Stimulated activated CD8-positive, alpha-beta memory T cell treated with anti-CD3 and anti-CD28 coated beads, Interleukin-4, amount 100 ng/mL, for 1 hour (primary cell): ENCODE measurements around the gene PTPN2.
A peak's percentile ranks its signal among the peaks of the same experiment; 100 is the strongest.
"Not testable (repeated sequence)": the region's sequence is repeated elsewhere in the genome, so short reads cannot be mapped to it uniquely, and the experiment has no call there.

Experiments used
- DNase-seq, 2 donors: peaks; one replicate each; pipeline ENCODE4 v3.0.0-alpha.2; 2020; ENCODE audit warnings: low read depth in 2 of 2, low spot score in 1 of 2

Gene PTPN2

DNA sequence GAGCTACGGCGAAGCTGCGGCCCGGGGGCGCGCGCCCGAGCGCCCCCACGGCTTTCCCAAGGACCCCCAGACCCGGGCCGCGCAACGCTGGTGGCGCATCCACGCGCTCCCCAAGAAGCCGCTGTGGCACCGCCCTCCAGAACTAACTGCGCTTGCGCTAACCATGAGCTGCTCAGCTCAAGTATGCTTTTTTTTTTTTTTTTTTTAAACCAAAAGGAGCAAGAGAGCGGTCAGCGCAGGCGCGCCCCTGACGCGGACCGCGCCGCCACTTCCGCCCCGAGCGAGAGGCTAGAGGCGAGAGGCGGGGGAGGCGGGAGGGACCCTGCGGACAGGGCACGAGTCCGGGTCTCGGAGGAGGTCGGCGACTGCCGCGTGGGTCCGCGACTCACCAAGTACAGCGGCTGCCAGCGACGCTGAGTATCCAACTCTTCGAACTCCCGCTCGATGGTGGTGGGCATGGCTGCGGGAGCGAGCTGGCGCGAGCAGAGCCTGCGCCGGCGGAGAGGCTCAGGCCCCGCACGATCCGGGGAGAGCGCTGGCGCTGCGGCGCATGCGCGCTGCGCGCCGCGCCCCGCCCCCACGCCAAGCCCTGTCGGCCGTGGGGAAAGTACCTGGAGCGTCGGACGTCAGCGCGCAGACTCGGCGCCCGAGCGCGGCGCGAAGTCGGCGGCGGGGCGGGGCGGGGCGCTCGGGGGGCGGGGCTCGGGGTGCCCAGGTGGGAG lies at the start of gene PTPN2:
PTPN2 (minus strand) TSS at position 554 of the 722 bp plus-strand sequence; CDS start at position 458, 96 bp downstream.
- peak; percentile 76 to 82 for DNase-seq

DNA sequence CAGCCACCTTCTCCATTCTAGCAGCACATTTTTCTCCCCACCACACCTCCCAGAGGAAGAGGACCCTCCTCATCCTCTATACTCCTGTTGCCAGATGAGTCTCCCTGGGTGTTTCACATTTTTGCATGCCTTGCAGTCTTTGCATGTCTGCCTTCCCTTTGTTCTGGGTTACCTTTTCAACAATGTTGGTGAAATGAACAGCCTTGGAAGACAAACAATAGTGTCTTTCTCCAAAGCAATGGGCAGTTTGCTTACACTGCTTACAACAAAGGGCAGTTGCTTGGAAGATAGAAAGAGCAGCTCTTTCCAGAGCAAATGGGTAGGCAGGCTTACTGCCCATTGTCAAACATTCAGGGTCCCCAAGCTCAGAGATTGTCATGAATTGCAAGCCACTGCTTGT lies 49.3 kb upstream of the PTPN2 start:
- DNase-seq = no peak

DNA sequence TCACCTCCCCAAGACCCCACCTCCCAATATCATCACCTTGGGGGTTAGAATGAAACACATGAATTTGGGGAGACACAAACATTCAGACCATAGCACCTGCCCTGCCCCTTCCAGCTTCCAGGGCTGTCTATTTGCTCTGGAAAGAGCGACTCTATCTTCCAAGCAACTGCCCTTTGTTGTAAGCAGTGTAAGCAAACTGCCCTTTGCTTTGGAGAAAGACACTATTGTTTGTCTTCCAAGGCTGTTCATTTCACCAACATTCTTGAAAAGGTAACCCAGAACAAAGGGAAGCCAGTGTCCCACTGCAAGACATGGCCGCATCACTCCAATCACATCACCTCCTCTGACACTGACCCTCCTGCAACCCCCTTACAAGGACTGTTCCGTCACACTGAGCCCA lies 46.9 kb upstream of the PTPN2 start:
- no peak for DNase-seq

DNA sequence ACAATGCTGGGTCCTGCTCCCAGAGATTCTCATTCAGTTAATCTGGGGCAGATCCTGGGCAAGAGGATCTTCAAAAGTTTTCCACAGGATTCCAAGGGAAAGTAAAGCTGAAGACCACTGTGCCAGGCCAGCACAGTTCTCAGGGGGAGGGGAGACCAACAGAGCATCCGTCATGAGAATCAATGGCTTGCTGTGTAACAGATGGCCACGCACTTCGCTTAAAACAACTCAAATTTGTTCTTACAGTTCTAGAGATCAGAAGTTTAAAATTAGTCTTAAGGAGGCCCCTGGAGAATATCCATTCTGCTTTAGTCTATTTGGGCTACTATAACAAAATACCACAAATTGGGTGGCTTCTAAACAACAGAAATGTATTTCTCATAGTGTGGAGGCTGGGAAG lies 46.3 kb upstream of the PTPN2 start:
- no peak for DNase-seq

DNA sequence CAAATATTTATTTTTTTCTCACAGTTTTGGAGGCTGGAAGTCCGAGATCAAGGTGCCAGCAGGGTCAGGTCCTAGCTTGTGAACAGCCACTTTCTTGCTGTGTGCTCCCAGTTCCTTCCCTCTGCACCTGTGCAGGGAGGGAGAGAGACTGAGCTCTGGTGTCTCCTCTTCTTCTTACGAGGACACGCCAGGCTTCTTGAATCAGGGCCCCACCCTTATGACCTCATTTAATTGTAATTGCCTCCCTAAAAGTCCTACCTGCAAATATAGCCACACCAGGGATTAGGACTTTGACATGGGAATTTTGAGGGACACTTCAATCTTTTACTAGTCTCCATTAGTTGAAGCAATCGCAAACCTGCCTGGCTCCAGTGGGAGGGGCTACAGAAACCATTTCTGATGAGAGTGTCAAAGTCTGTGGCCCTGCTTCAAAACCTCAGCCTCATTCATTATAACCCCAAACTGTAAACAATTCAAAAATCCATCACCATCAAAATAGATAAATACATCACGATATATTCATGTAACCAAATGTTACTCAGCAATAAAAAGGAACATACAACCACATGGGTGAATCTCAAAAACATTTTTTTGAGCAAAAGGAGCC lies 45.5 kb upstream of the PTPN2 start:
- DNase-seq = no peak

DNA sequence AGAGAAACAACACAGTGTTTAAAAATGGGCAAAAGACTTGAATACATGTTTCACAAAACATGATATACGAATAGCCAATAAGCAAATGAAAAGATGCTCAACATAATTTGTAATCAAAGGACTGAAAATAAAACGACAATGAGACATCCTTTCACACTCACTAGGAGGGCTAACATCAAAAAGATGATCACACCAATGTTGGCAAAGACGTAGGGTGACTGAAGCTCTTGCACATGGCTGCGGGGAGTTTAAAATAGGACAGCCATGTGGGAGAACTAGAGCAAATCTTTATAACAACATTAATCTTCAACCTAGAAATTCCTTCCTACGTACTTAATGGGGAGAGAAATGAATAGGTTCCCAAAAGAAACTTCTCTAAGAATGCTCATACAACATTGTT lies 44.6 kb upstream of the PTPN2 start:
- no peak for DNase-seq

DNA sequence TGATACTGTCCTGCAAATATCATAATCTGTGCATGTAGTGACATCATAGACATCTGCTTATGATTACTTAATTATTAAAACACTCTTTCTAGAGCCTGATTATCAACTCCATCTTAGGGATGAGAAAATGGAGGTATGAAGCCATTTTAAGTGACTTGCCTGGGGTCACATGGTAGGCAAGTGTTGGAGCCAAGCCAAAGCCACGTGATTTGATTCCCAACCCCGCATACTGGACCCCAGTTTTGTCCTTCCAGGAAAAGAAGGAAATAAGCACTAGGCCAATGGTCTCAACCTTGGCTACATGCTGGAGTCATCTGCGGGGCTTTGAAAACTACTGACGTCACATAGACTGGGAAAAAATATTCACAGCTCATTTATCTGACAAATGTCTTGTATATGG lies 44.2 kb upstream of the PTPN2 start:
- no peak for DNase-seq

DNA sequence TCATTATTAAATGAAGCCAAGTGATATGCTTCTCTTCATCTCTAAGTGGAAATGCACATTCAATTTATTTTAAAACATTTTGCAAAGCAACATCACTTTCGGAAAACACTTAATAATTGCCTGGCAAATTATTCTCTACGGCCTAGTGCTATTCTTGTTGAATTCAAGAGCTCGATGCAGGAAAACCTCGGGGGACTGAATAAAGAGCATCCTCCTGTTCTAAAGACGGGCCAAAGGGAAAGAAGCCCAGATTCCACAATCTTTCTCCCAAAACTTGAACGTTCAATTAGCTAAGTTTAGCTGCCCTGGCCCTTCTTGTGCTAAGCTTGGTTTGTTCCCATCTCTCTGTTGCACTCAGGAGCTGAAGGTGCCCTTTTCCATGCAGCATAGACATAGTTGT lies 40.6 kb upstream of the PTPN2 start:
- DNase-seq = no peak

DNA sequence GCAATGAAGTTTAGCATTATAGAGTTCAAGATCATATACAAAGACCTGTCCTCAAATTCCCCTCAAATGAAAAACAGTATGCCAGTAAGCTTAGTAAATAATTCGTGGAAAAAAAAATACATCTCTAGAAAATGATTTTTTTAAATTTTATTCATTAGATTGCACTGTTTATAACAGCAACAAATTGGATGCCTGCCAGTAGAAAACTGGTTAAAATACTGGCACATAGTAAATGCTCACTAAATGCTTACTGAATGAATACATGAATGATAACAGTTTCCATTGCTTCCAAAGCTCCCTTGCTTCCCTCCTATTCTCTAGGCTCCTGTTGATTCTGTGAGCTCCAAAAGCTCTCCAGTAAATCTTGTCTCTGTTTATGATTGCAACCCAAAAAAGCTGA lies 38.2 kb upstream of the PTPN2 start:
- DNase-seq = no peak

DNA sequence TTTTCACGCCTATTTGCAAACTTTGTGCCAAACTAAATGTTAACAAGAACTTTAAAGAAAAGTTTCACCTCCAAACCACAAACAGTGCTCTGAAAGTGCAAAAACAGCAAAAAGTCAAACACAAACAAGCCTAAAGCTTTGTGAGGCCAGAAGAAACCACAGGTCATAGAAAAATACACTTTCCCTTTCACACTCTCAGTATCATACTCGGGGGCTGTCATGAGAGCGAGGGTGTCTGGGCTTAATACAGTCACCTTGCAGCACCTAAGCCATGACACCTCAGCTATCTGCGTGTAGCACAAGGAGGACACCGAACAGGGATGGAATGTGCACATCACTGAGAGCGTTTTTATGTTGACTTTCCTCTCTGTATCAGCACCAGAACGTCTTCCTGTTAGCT lies 37.1 kb upstream of the PTPN2 start:
- DNase-seq = no peak

DNA sequence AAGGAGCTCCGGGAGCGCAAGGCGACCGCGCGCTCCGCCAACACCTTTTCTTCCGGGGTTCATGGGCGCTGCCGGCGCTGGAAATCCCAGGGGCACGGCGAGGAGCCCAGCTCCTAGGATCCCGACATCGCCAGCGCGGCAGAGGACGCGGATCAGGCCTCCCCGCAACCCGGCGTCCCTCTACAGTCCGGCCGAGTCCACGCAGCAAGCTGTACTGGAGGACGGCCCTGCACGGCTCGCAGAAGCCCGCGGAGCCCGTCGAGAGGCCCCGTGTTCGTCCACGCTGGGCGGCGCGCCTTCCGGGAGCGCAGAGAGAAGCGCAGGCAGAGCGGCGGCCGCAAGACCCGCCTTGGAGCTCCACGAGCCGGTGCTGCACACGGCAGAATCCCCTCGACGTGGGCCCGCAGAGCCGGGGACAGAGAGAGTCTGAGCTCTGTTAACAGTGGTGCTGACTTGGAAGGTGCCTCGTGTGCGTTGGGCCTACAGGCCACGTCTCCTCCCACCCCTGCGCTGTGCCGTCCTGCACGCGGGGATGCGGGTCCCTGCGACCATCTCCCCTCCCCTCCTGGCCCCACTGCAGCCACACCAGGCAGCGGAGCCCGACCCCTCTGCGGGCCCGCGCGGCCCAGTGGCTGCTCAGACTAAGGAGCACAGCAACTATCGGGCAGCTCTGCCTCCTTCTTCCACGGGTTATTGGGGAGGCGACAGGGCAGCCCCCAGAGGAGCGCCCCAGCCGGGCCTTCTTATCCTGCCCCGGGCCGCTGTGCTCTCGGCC lies 28.1 kb upstream of the PTPN2 start:
- DNase-seq = no peak

DNA sequence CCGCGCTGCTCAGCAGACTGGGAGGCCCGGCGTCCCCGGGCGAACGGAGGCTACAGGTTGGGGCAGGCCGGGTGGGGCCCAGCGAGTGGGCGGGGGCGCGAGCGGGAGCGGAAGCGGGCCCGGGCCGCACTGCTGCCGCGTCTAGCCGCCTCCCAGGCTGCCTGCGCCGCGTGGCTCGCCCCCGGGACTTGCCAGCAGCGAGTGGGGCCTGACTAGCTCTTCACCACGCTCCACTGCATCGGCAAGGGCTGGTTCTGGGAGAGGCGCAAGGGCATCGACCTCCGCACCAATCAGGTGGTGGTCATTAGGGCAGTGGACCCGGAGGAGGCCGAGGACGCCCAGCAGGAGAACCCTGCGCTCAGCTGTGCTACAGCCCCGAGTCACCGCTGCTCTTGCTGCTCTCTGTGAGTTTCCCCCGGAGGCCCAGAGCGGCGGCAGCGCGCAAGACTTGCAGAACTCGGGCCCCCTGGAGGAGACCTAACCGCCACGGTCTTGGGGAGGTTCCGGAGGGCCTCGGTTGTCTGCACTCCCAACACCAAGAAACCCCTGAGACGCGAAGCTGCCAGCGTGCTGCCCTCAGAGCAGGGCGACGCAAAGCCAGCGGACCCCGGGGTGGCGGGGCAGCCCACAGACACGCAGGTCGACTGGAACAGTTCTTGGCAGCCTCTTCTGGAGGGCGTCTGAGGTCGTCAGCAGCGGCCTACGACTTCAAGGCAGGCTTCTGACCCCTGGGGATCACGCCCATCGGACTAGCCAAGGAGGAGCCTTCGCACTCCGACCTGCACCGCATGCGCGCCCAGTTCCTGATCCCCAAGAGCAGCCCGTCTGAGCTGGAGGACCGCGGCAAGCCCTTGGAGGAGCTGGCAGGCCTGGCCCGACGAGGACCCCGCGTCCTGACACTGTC lies 27.2 kb upstream of the PTPN2 start:
- DNase-seq = peak in 1 of 2 donors; percentile 24

DNA sequence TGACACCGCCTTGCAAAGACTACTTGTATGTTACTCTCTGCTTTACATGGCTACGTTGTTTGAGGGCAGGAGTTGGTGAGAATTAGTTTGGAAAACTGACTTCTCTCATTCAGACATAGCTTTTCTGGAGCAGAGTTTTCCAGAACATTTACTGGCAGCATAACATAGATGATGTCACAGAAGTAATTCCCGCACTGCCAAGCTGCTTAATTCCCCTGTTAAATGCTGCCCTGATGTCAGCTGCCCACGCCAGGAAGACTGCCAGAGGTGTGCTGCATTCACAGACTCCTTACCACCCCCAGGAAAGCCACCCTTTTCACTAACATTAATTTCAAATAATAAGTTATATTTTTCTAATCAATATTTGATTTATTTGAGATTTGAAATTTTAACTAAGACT lies 24.7 kb upstream of the PTPN2 start:
- no peak for DNase-seq

DNA sequence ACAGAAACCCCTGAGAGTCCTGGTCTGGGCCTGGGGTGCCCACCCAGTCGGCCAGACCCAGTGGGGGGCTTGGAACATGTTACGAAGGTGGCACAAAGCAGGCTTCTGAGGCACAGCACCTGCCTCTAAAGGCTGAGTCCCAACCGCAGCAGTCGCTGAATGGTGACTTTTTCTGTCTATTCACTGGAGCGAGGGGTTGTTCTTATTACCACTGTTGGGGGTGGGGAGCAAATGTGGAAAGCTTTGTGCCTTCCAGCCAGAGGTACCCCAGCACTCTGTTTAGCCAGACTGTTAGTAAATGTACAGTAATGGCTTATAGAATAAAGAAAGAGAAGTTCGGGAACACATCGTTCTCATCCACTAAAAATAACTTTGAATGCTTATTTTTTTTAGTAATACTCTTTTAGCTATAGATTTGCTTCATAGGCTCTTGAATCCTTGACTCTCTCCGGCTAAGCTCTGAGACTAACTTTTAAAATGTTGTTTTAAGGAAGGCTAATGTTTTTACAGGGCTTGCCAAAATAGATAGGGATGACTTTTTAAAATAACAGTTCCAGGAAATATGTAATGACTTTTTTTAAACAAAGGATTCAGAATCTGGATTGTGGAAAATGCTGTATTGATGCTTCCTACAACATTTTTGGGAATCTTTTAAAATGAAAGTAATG lies 23.4 kb upstream of the PTPN2 start:
- no peak for DNase-seq

DNA sequence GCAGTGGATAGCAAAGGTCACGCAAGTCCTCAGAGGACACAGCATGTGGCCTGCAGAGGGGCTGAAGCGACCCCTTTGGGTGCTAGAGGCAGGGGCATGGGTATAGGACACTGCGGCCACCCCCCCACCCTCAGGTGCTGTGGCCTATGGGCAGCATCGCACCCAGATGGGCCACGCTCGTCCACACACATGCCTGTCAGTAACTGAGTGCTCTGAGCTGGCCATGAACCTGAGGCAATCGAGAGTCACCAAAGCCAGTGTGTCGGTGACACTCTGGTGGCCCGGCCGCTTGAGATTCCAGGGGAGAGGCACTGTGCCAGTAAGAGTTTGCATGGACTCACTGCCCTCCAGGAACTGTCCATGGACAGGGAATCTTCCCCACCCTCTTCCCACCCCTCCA lies 22.7 kb upstream of the PTPN2 start:
- DNase-seq = no peak

DNA sequence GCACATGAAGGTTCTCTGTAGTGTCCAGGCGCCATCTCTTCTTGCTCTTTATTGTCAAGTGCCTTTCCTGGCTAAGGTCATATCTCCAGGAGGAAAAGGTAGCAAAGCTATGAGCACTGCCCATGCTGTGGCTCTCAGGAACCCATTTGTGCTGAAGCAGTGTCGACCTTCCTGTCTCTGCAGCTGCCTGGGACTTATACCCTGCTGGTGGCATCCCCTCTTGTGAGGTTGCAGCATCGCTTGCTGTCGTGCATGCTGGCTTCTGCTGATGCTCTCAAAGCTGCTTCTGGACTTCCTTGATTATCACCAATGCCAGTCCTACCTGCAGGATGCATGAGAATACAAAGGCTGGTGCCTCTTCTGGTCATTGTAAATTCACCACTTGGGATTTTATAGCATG lies 22.1 kb upstream of the PTPN2 start:
- DNase-seq = no peak

DNA sequence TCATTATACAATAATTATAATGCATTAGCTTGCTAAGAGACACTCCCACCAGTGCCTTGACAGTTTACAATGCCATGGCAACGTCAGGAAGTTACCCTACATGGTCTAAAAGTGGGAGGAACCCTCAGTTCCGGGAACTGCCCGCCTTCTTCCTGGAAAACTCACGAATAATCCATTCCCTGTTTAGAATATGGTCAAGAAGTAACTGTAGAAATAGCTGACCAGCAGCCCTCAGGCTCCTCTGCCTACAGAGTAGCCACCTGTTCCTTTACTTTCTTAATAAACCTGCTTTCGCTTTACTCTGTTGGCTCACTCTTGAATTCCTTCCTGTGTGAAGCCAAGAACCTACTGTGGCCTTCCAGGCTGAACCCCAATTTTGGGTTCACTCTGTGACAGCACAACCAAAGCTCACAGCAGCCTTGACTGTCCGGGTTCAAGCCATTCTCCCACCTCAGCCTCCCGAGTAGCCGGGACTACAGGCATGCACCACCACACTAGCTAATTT lies 20.0 kb upstream of the PTPN2 start:
- no peak for DNase-seq

DNA sequence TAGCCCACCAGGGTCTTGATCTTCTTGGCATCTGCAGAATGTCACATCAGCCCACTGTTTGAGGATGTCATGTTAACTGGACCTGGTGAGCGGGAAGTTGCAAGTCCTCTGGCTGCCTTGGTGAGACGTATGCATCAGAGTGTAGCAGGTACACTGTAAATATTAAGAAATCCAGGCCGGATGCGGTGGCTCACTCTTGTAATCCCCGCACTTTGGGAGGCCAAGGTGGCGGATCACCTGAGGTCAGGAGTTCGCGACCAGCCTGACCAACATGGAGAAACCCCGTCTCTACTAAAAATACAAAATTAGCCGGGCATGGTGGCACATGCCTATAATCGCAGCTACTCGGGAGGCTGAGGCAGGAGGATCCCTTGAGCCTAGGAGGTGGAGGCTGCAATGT lies 17.2 kb upstream of the PTPN2 start:
- DNase-seq = not testable (repeated sequence)

DNA sequence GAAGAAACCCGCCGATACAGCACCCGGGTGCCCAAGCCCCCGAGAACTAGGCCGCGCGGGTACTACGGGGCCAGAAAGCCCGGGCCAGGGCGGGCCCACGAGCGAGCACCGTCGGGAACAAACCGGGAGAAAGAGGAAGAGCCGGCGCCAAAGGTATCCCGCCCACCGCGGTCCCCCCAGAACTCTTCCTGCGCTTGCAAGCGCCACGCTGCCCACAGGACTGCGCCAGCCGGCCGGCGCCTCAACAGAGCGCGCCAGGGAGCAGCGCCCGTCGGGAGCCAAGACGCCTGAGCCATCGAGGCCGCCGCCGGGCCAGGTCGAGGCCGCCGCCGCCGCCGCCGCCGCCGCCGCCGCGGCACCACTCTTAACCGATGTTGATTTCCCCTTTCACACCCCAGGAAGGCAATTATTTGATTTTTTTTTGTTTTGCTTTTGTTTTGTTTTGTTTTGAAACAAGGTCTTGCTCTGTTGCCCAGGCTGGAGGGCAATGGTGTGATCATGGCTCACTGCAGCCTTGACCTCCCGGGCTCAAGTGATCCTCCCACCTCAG lies 12.8 kb upstream of the PTPN2 start:
- not testable (repeated sequence) for DNase-seq

DNA sequence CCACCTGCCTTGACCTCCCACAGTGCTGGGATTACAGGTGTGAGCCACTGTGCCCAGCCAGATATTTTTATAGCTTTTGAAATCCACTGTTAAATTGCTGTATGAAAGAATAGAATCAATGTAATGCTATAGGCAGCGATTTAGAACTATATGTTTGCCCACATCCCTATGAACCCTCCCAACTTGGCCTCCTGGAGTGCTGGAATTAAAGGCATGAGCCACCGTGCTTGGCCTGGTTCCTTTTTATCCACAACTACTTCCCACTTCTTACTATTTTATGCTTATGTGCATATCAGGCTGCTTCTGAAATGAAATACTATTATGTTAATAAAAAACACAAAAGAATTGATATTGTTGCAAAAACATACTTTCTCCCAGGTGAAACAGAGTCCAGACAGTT lies 11.6 kb upstream of the PTPN2 start:
- no peak for DNase-seq
